Osteoblast (primary cell): ENCODE measurements around the gene CASKIN2. TPM values are rescaled to one million over a fixed set of nuclear protein-coding genes. Genes with fewer than 3 reads are reported as not detected.

ENCODE experiments used
- DNase-seq: peaks from one replicate; pipeline ENCODE4 v3.0.0; 2011; ENCODE audit warnings: low spot score, mixed read lengths; ENCODE audit not compliant: insufficient read length; ENCODE audit errors: missing footprints
- H2AFZ ChIP-seq: 2 replicates; pipeline ENCODE4 v1.6.0; 2011; ENCODE audit warnings: mild to moderate bottlenecking, low read length
- H3K27ac ChIP-seq: 2 replicates; pipeline ENCODE4 v1.5.1; 2011; ENCODE audit warnings: mild to moderate bottlenecking, low read depth, low read length, moderate library complexity
- H3K27me3 ChIP-seq: 2 replicates; pipeline ENCODE4 v1.6.0; 2012; ENCODE audit warnings: mild to moderate bottlenecking, control low read depth, inconsistent platforms, low read length, moderate library complexity; ENCODE audit not compliant: insufficient read depth
- H3K36me3 ChIP-seq: 2 replicates; pipeline ENCODE4 v1.5.1; 2011; ENCODE audit warnings: mild to moderate bottlenecking, low read length, control low read depth, moderate library complexity; ENCODE audit not compliant: insufficient read depth
- H3K4me1 ChIP-seq: 2 replicates; pipeline ENCODE4 v1.5.1; 2011; ENCODE audit warnings: mild to moderate bottlenecking, low read length, control low read depth, moderate library complexity; ENCODE audit not compliant: insufficient read depth
- H3K4me2 ChIP-seq: 2 replicates; pipeline ENCODE4 v1.6.0; 2011; ENCODE audit warnings: mild to moderate bottlenecking, low read length; ENCODE audit not compliant: insufficient read depth
- H3K4me3 ChIP-seq: fragments of 200-600 bp; sonication (generic); 3 replicates; pipeline ENCODE4 v1.5.1; 2012; ENCODE audit warnings: mild to moderate bottlenecking, low read length, inconsistent platforms; ENCODE audit not compliant: insufficient read depth
- H3K79me2 ChIP-seq: 2 replicates; pipeline ENCODE4 v1.6.0; 2012; ENCODE audit warnings: mild to moderate bottlenecking, low read length, control low read depth, inconsistent platforms; ENCODE audit not compliant: insufficient read depth
- H3K9me3 ChIP-seq: 2 replicates; pipeline ENCODE4 v1.5.1; 2011; ENCODE audit warnings: low read depth, low read length, control low read depth
- H4K20me1 ChIP-seq: 2 replicates; pipeline ENCODE4 v1.6.0; 2012; ENCODE audit warnings: mild to moderate bottlenecking, low read length, control low read depth; ENCODE audit not compliant: insufficient read depth
- CTCF ChIP-seq: IDR thresholded peaks from 2 replicates; pipeline ENCODE4 v1.5.1; 2011; ENCODE audit warnings: mild to moderate bottlenecking, low read depth, low read length, moderate library complexity; ENCODE audit errors: extremely low read depth
- total RNA-seq: library from RNA; depleted of rRNA; stranded (reverse); fragments of >200 nt; gene quantifications from 2 replicates; pipeline ENCODE4 v1.2.3, GENCODE V29; 2012

Gene CASKIN2
- total RNA-seq, 1 donor = 8.7 TPM

GRCh38 chr17:75540923-75541503, 25.7 kb upstream of the CASKIN2 start:
- Histone ChIP-seq H3K79me2 (no peaks in the 10 kb centered on the region), H3K27ac (no peak overlapping the region), H2AFZ (no peak overlapping the region)

GRCh38 chr17:75539967-75540729, 24.8 kb upstream of the CASKIN2 start:
- Histone ChIP-seq H3K4me3 (no peak overlapping the region), H3K27me3 (peaks cover 6% of the 10 kb centered on the region), H2AFZ (no peak overlapping the region), H3K9me3 (no peaks in the 10 kb centered on the region), H3K79me2 (no peaks in the 10 kb centered on the region), H3K36me3 (no peaks in the 10 kb centered on the region), H3K4me2 (no peak overlapping the region), H4K20me1 (no peaks in the 10 kb centered on the region), H3K4me1 (no peaks in the 10 kb centered on the region), H3K27ac (no peak overlapping the region)
- no peak for DNase-seq
- TF ChIP-seq CTCF = no peak

More at GRCh38 chr17:75540923-75541503, 25.7 kb upstream of the CASKIN2 start:
- Histone ChIP-seq H3K4me2 (no peak overlapping the region), H3K36me3 (no peaks in the 10 kb centered on the region), H3K9me3 (no peaks in the 10 kb centered on the region), H3K4me1 (no peaks in the 10 kb centered on the region), H4K20me1 (no peaks in the 10 kb centered on the region), H3K27me3 (peaks cover 12% of the 10 kb centered on the region), H3K4me3 (no peak overlapping the region)
- TF ChIP-seq CTCF = no peak
- no peak for DNase-seq

GRCh38 chr17:75536366-75536765, 21.0 kb upstream of the CASKIN2 start:
- Histone ChIP-seq H3K4me3 (no peak overlapping the region), H4K20me1 (no peaks in the 10 kb centered on the region), H3K4me1 (no peaks in the 10 kb centered on the region), H3K36me3 (no peaks in the 10 kb centered on the region), H3K79me2 (no peaks in the 10 kb centered on the region), H2AFZ (no peak overlapping the region), H3K9me3 (no peaks in the 10 kb centered on the region), H3K27ac (no peak overlapping the region), H3K4me2 (no peak overlapping the region), H3K27me3 (peaks cover 3% of the 10 kb centered on the region)
- no peak for TF ChIP-seq CTCF
- no peak for DNase-seq

GRCh38 chr17:75535871-75536270, 20.5 kb upstream of the CASKIN2 start:
- Histone ChIP-seq H3K9me3 (no peaks in the 10 kb centered on the region), H3K27me3 (peaks cover 3% of the 10 kb centered on the region), H4K20me1 (no peaks in the 10 kb centered on the region), H3K36me3 (no peaks in the 10 kb centered on the region), H3K4me3 (no peak overlapping the region), H2AFZ (no peak overlapping the region), H3K4me2 (no peak overlapping the region), H3K27ac (no peak overlapping the region), H3K79me2 (no peaks in the 10 kb centered on the region), H3K4me1 (no peaks in the 10 kb centered on the region)
- no peak for DNase-seq
- TF ChIP-seq CTCF = no peak
